Measurements from ENCODE around the gene SCN2A.

The SCN2A gene

DNA sequence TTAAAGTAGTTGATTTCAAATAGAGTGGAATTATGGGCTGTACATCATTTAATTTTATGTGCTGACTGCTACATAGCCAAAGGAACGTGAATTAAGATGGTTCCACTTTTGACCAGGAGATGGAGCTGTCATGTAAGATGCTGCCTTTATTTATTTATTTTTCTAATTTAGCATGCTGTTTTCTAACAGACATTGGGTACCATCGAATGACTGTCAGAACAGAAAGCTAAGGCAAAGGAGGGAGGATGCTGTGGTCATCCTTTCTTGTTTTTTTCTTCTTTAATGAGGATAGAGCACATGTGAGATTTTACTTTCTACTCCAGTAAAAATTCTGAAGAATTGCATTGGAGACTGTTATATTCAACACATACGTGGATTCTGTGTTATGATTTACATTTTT is at the start of gene SCN2A:
SCN2A (plus strand) TSS at position 185 of the 400 bp plus-strand sequence. CDS start 56,410 bp downstream, outside the sequence.
- DNase-seq (ENCODE audit: low read depth in 2 of 2, low spot score in 1 of 2) = no peak

GRCh38 chr2:165191096-165191728 is 48.0 kb upstream of the SCN2A start:
- no peak for DNase-seq (ENCODE audit: low read depth in 2 of 2, low spot score in 1 of 2)

DNA sequence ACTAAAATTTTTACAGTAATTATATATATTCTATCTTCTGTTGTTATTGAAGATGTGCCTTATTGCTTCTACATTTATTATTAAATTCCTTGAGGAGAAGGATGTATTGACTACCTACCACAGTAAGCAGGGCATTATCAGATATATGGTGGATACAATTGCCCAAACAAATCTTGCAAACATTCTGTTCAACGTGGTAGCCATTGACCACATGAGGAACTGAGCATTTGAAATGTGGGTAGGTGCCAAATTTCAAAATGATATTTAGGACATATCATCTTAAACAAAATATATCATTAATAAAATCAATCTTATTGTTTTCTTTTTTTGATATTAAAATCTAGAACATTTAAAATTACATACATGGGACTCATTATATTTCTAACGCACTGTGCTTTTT is 46.5 kb upstream of the SCN2A start:
- DNase-seq (ENCODE audit: low read depth in 2 of 2, low spot score in 1 of 2) = no peak

DNA sequence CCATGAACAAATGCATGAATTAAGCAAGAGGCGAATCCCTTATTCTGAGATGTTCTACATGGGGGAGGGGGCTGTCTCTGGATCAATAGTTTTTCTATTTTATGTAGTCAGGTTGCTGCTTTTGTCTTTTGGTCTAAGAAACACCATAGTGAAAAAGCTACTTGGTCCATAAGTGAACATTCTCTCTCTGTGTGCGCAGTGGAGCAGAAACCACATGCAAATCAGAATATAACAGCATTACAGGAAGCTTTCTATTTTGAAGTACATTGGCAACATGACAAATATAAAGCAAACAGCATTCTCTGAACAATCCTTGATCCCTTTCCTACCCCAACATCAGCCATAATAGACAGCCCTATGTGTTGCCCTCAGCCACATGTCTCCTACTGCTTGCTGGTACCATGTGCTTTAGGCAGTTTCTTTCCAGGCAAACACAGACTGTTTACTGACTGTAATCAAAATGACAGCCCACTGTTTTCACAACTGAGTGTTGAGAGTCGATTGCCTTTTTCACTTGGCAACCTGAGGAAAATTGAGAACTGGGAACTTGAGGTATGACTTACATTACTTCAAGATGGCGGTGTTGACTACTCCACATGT is 45.9 kb upstream of the SCN2A start:
- no peak for DNase-seq (ENCODE audit: low read depth in 2 of 2, low spot score in 1 of 2)

DNA sequence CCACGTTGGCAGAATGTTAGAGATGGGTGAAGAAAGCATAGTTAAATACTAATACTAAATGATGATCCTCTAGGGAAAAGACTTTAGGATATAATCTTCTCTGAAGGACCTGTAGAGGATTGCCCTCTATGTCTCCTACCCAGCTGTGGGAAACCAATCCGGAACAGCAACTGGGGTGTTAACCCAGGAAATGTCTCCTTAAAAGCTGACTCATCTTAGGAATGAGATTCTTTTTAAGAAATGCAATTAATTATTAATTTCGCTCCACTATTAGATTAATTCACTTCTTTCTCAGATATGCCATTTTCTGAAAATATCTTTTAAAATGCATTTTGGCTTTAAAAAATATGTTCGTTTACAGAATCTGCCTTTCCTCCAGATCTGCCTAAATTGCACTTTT is 42.8 kb upstream of the SCN2A start:
- DNase-seq (ENCODE audit: low read depth in 2 of 2, low spot score in 1 of 2) = no peak

DNA sequence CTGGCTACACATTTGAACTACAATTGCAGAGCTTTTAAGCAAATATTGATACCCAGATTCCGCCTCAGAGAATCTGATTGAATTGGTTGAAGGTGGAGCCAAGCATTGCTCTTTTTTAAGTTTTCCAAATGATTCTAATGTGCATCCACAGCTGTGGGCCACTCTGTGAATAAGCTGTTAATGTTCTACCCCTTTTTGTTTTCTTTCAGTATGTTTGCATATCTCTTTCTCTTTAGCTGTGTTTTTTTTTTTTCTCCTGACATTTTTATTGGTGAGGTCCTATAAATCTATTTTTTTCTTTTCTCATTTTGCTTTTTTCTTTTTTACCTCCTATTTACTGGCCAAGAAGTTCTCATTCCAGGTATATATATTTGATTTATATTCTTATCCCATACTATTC is 41.9 kb upstream of the SCN2A start:
- DNase-seq (ENCODE audit: low read depth in 2 of 2, low spot score in 1 of 2) = no peak

DNA sequence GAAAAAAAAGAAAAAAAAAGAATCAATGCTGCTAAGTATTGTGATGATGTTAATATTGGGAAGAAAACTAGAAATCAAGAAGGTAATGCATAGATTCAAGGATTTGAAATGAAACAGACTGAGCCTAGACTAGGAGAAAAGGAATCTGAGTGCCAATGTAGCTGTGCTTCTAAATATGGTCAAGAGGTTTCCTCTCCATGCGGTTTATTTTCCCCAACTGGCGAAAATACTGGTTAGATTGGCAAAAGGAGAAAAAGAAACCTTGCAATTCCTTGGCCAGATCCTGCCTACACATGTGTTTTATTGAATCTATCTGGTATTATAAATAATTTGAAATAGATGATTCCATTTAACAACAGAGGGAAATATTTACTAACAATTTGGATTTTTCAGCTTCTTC is 41.0 kb upstream of the SCN2A start:
- no peak for DNase-seq (ENCODE audit: low read depth in 2 of 2, low spot score in 1 of 2)

- no peak for DNase-seq (ENCODE audit: low read depth in 2 of 2, low spot score in 1 of 2)
Observed at GRCh38 chr2:165202239-165202638, 37.0 kb upstream of the SCN2A start.

DNA sequence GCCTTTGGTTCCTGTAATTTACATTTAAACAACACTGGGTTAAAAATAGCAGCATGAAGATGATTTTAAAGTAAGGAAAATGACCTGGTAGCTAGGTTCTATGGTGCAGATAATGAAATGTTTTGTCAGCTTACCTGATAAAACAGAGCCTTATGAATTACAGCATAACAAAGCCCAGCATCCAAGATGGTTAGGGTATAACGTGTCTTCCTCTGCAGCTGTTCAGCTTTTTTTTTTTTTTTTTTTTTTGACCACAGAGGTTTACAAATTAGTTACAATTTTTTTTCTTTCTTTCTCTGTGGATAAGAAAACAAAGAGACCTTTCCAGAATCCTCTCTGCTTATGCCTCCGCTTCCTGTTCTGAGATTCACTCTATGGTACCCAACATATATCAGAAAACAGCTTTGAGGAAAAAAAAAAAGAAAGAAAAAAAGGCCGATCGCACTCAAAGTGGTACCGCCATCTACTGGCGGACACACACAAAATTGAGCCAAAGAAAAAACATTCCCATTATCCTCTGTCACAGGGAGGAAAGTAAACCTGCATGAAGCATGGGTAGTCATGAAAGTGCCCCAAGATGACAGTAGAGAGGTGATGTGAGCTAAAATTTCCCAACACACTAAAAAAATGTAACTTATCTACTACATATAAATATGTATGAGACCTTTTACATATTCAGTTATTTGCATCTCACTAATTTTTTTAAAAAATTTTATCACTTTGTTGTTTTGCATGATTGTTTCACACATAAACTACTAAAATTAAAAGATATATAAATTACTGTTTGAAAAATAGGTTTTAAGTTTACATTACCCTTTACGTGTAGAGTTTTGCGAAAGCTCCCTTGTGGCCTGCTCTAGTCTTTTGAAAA is 35.3 kb upstream of the SCN2A start, which contains the start of gene SCN3A:
SCN3A (minus strand) TSS at position 362 of the 871 bp plus-strand sequence. CDS start 27,656 bp downstream, outside the sequence.
- DNase-seq (ENCODE audit: low read depth in 2 of 2, low spot score in 1 of 2) = no peak

- DNase-seq (ENCODE audit: low read depth in 2 of 2, low spot score in 1 of 2) = no peak
Observed at GRCh38 chr2:165205865-165206264, 33.3 kb upstream of the SCN2A start.

GRCh38 chr2:165208094-165208493 is 31.1 kb upstream of the SCN2A start:
- DNase-seq (ENCODE audit: low read depth in 2 of 2, low spot score in 1 of 2) = no peak

DNA sequence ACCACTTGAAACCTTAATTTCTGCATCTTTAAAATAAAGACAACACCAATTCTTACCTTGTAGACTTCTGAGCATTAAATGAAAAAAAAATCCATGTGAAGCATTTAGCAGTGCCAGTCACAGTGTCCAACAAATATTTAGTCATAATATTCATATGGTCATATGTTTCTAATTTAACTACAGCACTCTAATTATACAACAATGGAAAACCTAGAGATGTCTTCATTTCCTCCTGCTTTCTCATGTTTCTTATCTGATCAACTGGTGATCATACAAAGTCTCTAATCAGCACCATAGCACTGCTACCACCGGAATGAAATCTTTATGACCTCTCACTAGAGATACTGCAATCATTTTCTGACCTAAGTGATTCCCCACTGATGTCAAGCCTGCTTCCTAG is 25.1 kb upstream of the SCN2A start:
- no peak for DNase-seq (ENCODE audit: low read depth in 2 of 2, low spot score in 1 of 2)

DNA sequence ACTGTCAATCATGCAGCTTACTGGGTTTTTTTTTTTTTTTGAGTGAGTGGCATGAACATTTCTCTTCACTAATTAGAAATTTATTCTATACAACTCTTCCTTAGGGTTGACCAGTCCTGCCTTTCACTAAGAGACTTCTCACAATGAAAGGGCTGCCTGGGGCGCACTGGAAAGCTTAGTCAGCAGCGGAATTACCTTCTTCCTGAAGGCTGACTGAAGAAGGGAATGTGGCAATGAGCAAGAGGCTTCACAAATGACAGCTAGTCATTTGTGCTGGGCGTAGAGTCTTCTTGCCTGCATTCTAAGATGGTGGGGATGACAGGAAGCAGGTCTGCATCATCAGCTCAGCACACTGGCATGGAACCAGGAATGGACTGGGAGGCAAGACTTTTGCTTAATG is 19.7 kb upstream of the SCN2A start:
- DNase-seq (ENCODE audit: low read depth in 2 of 2, low spot score in 1 of 2) = no peak

GRCh38 chr2:165224941-165225340 is 14.3 kb upstream of the SCN2A start:
- no peak for DNase-seq (ENCODE audit: low read depth in 2 of 2, low spot score in 1 of 2)

- DNase-seq (ENCODE audit: low read depth in 2 of 2, low spot score in 1 of 2) = no peak
Observed at GRCh38 chr2:165227571-165227970, 11.6 kb upstream of the SCN2A start.

DNA sequence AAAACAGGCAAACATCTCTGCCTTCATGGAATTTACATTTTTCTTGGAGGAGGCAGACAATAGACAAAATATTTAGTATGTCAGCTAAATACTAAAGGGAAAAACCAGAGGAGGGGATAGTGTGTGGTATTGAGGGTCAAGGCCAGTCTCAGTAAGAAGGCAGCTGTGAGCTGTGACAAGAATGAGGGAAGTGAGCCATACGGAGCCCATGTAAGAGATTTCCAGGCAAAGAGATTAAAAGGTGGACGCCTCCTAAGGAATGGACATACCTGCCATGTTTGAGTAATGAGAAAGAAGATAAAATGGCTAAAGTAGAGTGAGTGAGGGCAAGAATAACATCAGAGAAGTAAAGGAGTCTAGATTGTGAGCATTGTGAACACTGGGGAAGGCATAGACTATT is 2.2 kb upstream of the SCN2A start:
- DNase-seq (ENCODE audit: low read depth in 2 of 2, low spot score in 1 of 2) = no peak

DNA sequence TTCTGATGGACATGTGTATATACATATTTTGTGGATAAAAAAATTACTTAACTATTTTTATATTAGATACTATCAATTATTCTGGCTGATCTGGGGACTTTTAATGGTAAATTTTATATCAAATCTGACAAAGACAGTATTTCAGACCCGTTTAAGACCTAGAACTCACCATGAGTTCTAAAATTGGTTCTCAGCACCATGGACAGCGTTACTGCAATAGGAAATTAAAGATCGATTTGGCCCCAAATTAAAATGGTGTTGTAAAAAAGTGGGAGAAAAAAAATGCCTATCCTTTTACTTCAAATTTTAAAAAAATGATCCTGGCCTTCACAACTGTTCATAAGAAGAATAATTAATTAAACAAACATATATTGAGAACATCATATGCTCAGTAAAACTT is 919 bp upstream of the SCN2A start:
- no peak for DNase-seq (ENCODE audit: low read depth in 2 of 2, low spot score in 1 of 2)

DNA sequence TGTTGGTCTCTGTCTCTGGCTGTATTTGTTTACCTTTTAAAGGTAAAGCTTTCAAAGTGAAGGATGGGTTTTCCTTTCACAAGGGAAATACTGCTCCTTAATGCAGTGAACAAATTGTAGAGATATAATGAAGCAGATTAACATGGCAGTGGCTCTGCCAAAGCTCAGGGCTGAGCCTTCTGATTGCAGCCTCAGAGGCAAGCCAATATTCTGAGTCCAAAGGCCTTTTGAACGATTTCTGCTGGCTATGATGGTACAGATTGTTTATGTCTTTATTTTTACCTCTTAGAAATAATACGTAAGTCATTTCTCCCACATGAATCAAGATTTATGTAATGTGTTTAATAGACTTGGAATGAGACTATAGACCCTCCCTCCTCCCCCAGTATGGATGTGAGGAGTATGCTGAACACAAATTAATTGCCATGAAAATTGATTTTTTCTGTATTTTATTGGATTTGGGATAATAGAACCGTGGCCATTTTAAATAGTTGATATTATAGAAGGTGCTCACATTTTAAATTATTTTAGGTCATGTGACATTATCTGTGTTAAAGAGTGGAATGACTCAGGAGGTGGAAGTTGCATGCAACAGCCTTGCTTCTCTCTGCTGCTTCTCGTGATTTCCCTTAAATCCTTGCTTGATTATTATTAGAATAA is 772 bp downstream of the SCN2A start:
- no peak for DNase-seq (ENCODE audit: low read depth in 2 of 2, low spot score in 1 of 2)

- no peak for DNase-seq (ENCODE audit: low read depth in 2 of 2, low spot score in 1 of 2)
Observed at GRCh38 chr2:165240916-165241315, 1.7 kb downstream of the SCN2A start.

DNA sequence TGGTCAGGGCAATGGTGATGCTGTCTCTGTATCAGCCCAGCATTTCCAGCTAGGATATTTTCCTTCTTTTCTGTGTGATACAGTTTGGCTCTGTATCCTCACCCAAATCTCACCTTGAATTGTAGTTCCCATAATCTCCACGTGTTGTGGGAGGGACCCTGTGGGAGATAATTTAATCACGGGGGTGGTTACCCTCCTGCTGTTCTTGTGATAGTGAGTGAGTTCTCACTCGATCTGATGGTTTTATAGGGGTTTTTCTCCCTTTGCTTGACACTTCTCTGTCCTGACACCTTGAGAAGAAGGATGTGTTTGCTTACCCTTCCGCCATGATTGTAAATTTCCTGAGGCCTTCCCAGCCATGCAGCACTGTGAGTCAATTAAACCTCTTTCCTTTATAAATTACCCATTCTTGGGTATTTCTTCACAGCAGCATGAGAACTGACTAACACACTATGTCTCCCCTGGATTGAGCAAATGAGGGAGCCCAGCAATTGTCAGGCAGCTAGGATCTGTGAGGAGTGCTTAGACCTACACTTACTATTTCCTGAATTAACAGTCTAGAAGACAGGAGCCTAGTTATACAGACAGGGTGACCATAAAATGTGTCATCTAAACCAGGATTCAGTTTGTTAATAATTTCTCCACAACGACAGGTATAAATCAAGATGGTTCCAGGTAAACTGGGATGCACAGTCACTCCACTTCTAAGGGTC is 6.0 kb downstream of the SCN2A start:
- DNase-seq (ENCODE audit: low read depth in 2 of 2, low spot score in 1 of 2) = no peak

DNA sequence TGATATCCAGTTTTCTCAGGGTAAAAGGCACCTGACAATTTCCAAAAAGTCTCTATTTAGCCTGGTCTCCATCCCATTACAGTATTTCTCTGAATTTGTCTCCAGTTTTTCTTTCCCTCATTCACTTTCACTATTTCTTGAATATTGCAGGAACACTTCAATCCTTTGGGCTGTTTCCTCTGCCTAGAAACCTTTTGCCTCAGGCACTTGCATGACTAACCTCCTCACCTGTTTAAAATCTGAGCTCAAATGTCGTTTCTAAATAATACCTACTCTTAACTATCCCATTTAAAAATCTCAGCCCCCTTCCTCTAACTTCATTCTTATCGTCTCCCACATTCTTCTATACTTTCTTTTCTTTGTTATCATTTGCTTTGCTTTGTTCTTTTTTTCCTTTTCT is 9.0 kb downstream of the SCN2A start:
- DNase-seq (ENCODE audit: low read depth in 2 of 2, low spot score in 1 of 2) = no peak
